ENCODE measurements around the gene CHCHD4. TPM values are rescaled to one million over a fixed set of nuclear protein-coding genes. Genes with fewer than 3 reads are reported as not detected.
"Not testable (repeated sequence)": the region's sequence is repeated elsewhere in the genome, so short reads cannot be mapped to it uniquely, and the experiment has no call there.

Gene CHCHD4
- total RNA-seq, 4 donors from 2014 or later = 14.5 to 32.9 (median 25.7) TPM

DNA sequence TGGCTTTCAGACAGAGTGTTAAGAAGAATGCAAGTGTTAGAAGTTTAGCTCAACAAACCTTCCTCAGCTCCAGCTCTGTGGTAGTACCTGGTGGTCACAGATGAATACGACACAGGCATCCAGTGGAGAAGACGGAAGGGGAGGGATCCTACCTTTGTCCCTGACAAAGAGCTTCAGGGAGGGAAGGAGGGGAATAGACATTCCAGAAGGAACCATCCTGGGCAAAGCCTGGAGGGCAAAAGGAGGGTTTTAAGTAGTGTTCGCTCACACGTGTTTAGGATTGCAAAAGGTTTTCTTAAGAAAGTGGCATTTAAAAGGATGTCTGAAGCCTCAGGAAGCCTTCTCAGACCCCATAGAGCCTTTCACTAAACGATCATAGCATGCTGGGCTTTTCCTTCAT lies 2.8 kb downstream of the CHCHD4 start:
- no peak overlapping the region for H3K4me3 ChIP-seq
- peaks cover 7 to 45% (median 17%) of the 10 kb centered on the region in 3 donors for H3K4me1 ChIP-seq
- no peak overlapping the region for H3K27ac ChIP-seq
- H3K27me3 ChIP-seq = no peaks in the 10 kb centered on the region
- WGBS, 2 donors (ENCODE audit: low coverage in 1 of 2) = 89 to 96% methylated on average over 3 to 5 of the region's 5 CpGs
- TF ChIP-seq POLR2A (IDR thresholded peaks at IDR 0.05) (no peak), EP300 (IDR thresholded peaks at IDR 0.05) (no peak), POLR2AphosphoS5 (IDR thresholded peaks at IDR 0.05) (no peak)
- TF ChIP-seq, protein P1, sequence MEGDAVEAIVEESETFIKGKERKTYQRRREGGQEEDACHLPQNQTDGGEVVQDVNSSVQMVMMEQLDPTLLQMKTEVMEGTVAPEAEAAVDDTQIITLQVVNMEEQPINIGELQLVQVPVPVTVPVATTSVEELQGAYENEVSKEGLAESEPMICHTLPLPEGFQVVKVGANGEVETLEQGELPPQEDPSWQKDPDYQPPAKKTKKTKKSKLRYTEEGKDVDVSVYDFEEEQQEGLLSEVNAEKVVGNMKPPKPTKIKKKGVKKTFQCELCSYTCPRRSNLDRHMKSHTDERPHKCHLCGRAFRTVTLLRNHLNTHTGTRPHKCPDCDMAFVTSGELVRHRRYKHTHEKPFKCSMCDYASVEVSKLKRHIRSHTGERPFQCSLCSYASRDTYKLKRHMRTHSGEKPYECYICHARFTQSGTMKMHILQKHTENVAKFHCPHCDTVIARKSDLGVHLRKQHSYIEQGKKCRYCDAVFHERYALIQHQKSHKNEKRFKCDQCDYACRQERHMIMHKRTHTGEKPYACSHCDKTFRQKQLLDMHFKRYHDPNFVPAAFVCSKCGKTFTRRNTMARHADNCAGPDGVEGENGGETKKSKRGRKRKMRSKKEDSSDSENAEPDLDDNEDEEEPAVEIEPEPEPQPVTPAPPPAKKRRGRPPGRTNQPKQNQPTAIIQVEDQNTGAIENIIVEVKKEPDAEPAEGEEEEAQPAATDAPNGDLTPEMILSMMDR (IDR thresholded peaks at IDR 0.05) = no peak
- peaks cover 0 to 40% of the 10 kb centered on the region in 2 donors for H3K36me3 ChIP-seq
- no peaks in the 10 kb centered on the region for H3K9me3 ChIP-seq
- ATAC-seq = no peak

DNA sequence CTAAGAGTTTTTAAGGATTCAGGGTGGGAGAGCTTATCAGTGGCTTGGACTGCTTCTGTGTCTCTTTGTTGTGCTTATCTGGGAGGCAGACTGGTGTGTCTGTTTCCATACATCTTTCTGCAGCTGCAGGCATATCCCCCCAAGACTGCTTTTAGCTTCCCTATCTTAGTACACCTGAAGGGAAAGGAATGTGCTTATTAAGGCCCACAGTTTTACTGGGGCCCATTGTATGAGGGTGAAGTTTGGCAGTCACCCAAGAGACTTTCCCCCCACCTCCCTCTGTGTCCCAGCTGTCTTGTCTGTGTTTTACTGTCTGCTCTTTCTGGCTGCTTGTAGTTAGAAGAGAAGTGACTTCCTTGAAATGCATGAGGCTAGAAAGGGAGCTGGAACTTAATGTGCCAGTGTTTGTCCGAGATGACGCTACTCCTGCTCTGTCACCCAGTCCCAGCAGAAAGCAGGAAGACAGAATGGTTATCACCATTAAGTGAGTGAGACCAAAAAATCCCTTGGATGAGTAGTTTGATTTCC lies 3.7 kb downstream of the CHCHD4 start:
- WGBS, 2 donors (ENCODE audit: low coverage in 1 of 2) = 100% methylated on average over 1 of the region's 2 CpGs; no CpG with 5 or more reads in 1 of the 2 donors
- not testable (repeated sequence) for H3K27me3 ChIP-seq, H3K9me3 ChIP-seq, ATAC-seq, H3K4me3 ChIP-seq, H3K27ac ChIP-seq
- peaks cover 0 to 36% (median 8%) of the 10 kb centered on the region in 3 donors for H3K4me1 ChIP-seq
- H3K36me3 ChIP-seq = peaks cover 0 to 49% of the 10 kb centered on the region in 2 donors

DNA sequence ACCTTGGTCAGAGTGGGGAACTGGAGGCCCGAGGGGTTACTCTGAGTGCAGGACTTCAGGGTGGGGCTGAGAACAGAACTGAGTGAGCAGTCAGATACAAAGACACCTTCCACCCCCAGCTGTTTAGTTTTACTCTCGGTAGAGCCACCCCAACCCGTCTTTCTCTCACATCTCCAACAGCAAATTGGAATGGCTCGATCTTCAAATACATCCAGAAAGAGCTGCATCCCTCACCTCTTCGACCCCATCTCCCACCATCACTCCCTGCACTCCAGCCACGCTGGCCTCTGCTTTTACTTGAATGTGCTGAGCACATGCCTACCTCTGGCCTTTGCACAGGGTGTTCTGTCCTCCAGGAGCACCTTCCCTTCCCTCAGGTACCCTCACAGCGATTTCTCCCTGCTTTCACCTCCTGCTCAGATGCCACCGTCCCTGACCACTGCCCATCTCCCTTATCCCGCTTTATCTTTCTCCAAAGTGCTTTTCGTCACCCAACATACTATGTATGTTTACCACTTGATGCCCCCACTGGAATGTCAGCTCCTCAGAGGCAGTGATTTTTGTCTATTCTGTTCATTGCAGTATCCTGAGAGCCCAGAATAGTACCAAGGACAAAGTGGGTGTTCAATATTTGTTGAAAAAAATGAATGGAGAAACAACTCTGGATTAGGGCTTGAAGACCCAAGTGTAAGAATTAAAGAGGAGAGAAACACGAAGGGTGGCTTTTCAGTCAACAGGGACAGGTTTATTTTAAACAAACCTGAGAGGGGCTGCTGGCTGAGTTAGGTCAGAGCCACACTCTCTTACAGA lies 4.4 kb downstream of the CHCHD4 start:
- no peak overlapping the region for H3K27ac ChIP-seq
- WGBS, 2 donors (ENCODE audit: low coverage in 1 of 2) = 90 to 100% methylated on average over 4 to 11 of the region's 11 CpGs

DNA sequence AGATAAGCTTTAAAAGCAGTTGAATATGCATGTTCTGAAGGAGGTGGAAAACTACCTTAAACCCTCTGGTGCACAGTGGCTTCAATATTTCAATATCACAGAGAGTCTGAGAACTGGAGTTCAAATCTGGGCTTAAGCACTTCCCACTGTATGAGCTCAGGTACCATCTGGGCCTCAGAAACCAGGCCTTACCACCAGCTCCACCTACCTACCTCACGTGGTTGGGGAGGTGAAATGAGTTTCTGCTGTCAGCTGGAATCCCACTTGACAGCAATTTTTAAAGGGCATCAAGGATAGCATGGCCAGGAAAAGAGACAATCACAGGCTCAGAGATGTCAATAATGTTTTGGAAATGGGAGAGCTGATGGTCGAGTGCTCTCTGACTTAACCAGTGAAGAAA lies 5.0 kb downstream of the CHCHD4 start:
- peaks cover 0 to 32% (median 7%) of the 10 kb centered on the region in 3 donors for H3K4me1 ChIP-seq
- WGBS, 2 donors (ENCODE audit: low coverage in 1 of 2) = 83 to 100% methylated on average over 1 to 2 of the region's 2 CpGs

More for the DNA sequence above, 4.4 kb downstream of the CHCHD4 start:
- no peak for ATAC-seq
- no peaks in the 10 kb centered on the region for H3K27me3 ChIP-seq
- no peak overlapping the region for H3K4me3 ChIP-seq
- H3K4me1 ChIP-seq = peaks cover 0 to 32% (median 7%) of the 10 kb centered on the region in 3 donors
- H3K9me3 ChIP-seq = no peaks in the 10 kb centered on the region
- H3K36me3 ChIP-seq = peaks cover 2 to 55% of the 10 kb centered on the region in 2 donors
- TF ChIP-seq, protein P1 (IDR thresholded peaks at IDR 0.05) = no peak
- TF ChIP-seq EP300 (IDR thresholded peaks at IDR 0.05) (no peak), POLR2AphosphoS5 (IDR thresholded peaks at IDR 0.05) (no peak), POLR2A (IDR thresholded peaks at IDR 0.05) (no peak)

More for the DNA sequence above, 5.0 kb downstream of the CHCHD4 start:
- no peak for ATAC-seq
- Histone ChIP-seq H3K4me3 (no peak overlapping the region), H3K36me3 (peaks cover 3 to 62% of the 10 kb centered on the region in 2 donors), H3K27ac (no peak overlapping the region), H3K9me3 (no peaks in the 10 kb centered on the region), H3K27me3 (no peaks in the 10 kb centered on the region)
- TF ChIP-seq, protein P1 (IDR thresholded peaks at IDR 0.05) = no peak
- TF ChIP-seq POLR2AphosphoS5 (IDR thresholded peaks at IDR 0.05) (no peak), EP300 (IDR thresholded peaks at IDR 0.05) (no peak), POLR2A (IDR thresholded peaks at IDR 0.05) (no peak)
